Measurements from ENCODE around the gene TEX22.
A peak's percentile ranks its signal among the peaks of the same experiment; 100 is the strongest.

Gene TEX22

GRCh38 chr14:105368910-105369652, 29.3 kb upstream of the TEX22 start:
- H3K9ac ChIP-seq = no peak overlapping the region
- no peak overlapping the region for H3K4me2 ChIP-seq
- H3K9me3 ChIP-seq (replicated peaks in 1 of 11) = no peaks in the 10 kb centered on the region
- H3K27ac ChIP-seq = no peak overlapping the region
- no peak overlapping the region for H3K4me3 ChIP-seq
- H4K20me1 ChIP-seq = peaks cover 7 to 31% (median 16%) of the 10 kb centered on the region in 11 experiments; a peak in 18 of 22 replicates
- H3K36me3 ChIP-seq = peaks cover 0 to 41% (median 17%) of the 10 kb centered on the region in 11 experiments; a peak in 15 of 22 replicates
- no peak for TF ChIP-seq Cebpa-rat (IDR thresholded peaks at IDR 0.05)
- no peaks in the 10 kb centered on the region for H3K27me3 ChIP-seq
- H3K4me1 ChIP-seq = peaks cover 13 to 28% (median 18%) of the 10 kb centered on the region in 10 experiments

- no peak overlapping the region for H3K27ac ChIP-seq
- H3K9me3 ChIP-seq (replicated peaks in 1 of 11) = no peaks in the 10 kb centered on the region
- no peak for TF ChIP-seq Cebpa-rat (IDR thresholded peaks at IDR 0.05)
- H3K4me1 ChIP-seq = peaks cover 7 to 22% (median 12%) of the 10 kb centered on the region in 10 experiments
- no peak overlapping the region for H3K4me2 ChIP-seq
- H4K20me1 ChIP-seq = peaks cover 6 to 28% (median 14%) of the 10 kb centered on the region in 11 experiments; a peak in 18 of 22 replicates
- peaks cover 0 to 41% (median 17%) of the 10 kb centered on the region in 11 experiments; a peak in 15 of 22 replicates for H3K36me3 ChIP-seq
- no peak overlapping the region for H3K4me3 ChIP-seq
- H3K27me3 ChIP-seq = no peaks in the 10 kb centered on the region
- H3K9ac ChIP-seq = no peak overlapping the region
Observed at GRCh38 chr14:105369653-105370040, 28.7 kb upstream of the TEX22 start.

- no peak overlapping the region for H3K9ac ChIP-seq
- H3K27me3 ChIP-seq = no peaks in the 10 kb centered on the region
- H4K20me1 ChIP-seq = peaks cover 0 to 9% (median 0%) of the 10 kb centered on the region in 11 experiments; a peak in 2 of 22 replicates
- TF ChIP-seq Cebpa-rat (IDR thresholded peaks at IDR 0.05) = no peak
- peak overlapping the region in 1 of 11 experiments; percentile 68; a peak in 1 of 22 replicates for H3K4me2 ChIP-seq
- peaks cover 9 to 28% (median 19%) of the 10 kb centered on the region in 10 experiments for H3K4me1 ChIP-seq
- H3K36me3 ChIP-seq = peaks cover 0 to 13% (median 5%) of the 10 kb centered on the region in 11 experiments; a peak in 10 of 22 replicates
- no peaks in the 10 kb centered on the region for H3K9me3 ChIP-seq (replicated peaks in 1 of 11)
- H3K27ac ChIP-seq = no peak overlapping the region
- no peak overlapping the region for H3K4me3 ChIP-seq
Observed at GRCh38 chr14:105374389-105374788, 23.9 kb upstream of the TEX22 start.

- H4K20me1 ChIP-seq = peaks cover 0 to 5% (median 0%) of the 10 kb centered on the region in 11 experiments; a peak in 1 of 22 replicates
- H3K4me1 ChIP-seq = peaks cover 9 to 28% (median 17%) of the 10 kb centered on the region in 10 experiments
- no peaks in the 10 kb centered on the region for H3K27me3 ChIP-seq
- no peak overlapping the region for H3K9ac ChIP-seq
- H3K36me3 ChIP-seq = peaks cover 0 to 13% (median 4%) of the 10 kb centered on the region in 11 experiments; a peak in 6 of 22 replicates
- TF ChIP-seq Cebpa-rat (IDR thresholded peaks at IDR 0.05) = no peak
- no peaks in the 10 kb centered on the region for H3K9me3 ChIP-seq (replicated peaks in 1 of 11)
- no peak overlapping the region for H3K4me3 ChIP-seq
- H3K27ac ChIP-seq = no peak overlapping the region
- H3K4me2 ChIP-seq = peak overlapping the region; percentile 11 to 81 (median 62); a peak in 21 of 22 replicates
Observed at GRCh38 chr14:105375635-105376057, 22.7 kb upstream of the TEX22 start.

GRCh38 chr14:105376521-105377440, 21.6 kb upstream of the TEX22 start:
- Histone ChIP-seq H3K27ac (no peak overlapping the region), H3K27me3 (no peaks in the 10 kb centered on the region), H3K36me3 (peaks cover 0 to 16% (median 6%) of the 10 kb centered on the region in 11 experiments; a peak in 11 of 22 replicates), H3K9ac (no peak overlapping the region), H3K4me1 (peaks cover 9 to 28% (median 17%) of the 10 kb centered on the region in 10 experiments), H3K4me2 (peak overlapping the region in 9 of 11 experiments; percentile 34 to 81 (median 68); a peak in 17 of 22 replicates), H4K20me1 (peaks cover 0 to 11% (median 0%) of the 10 kb centered on the region in 11 experiments; a peak in 1 of 22 replicates), H3K4me3 (no peak overlapping the region), H3K9me3 (replicated peaks in 1 of 11) (no peaks in the 10 kb centered on the region)
- no peak for TF ChIP-seq Cebpa-rat (IDR thresholded peaks at IDR 0.05)

- TF ChIP-seq Cebpa-rat (IDR thresholded peaks at IDR 0.05) = no peak
- H3K9ac ChIP-seq = peak overlapping the region in 1 of 11 experiments; percentile 14; a peak in 1 of 22 replicates
- no peak overlapping the region for H3K27ac ChIP-seq
Observed at GRCh38 chr14:105377555-105378182, 20.7 kb upstream of the TEX22 start.

GRCh38 chr14:105378199-105378598, 20.1 kb upstream of the TEX22 start:
- TF ChIP-seq Cebpa-rat (IDR thresholded peaks at IDR 0.05) = no peak

More at GRCh38 chr14:105377555-105378182, 20.7 kb upstream of the TEX22 start:
- Histone ChIP-seq H3K4me1 (peaks cover 9 to 28% (median 17%) of the 10 kb centered on the region in 10 experiments), H3K27me3 (no peaks in the 10 kb centered on the region), H4K20me1 (peaks cover 0 to 15% (median 0%) of the 10 kb centered on the region in 11 experiments; a peak in 2 of 22 replicates), H3K4me2 (no peak overlapping the region), H3K4me3 (no peak overlapping the region), H3K36me3 (peaks cover 0 to 25% (median 14%) of the 10 kb centered on the region in 11 experiments; a peak in 14 of 22 replicates), H3K9me3 (replicated peaks in 1 of 11) (no peaks in the 10 kb centered on the region)

More at GRCh38 chr14:105378199-105378598, 20.1 kb upstream of the TEX22 start:
- no peaks in the 10 kb centered on the region for H3K9me3 ChIP-seq (replicated peaks in 1 of 11)
- H3K4me1 ChIP-seq = peaks cover 9 to 28% (median 17%) of the 10 kb centered on the region in 10 experiments
- peaks cover 0 to 15% (median 0%) of the 10 kb centered on the region in 11 experiments; a peak in 2 of 22 replicates for H4K20me1 ChIP-seq
- H3K27ac ChIP-seq = no peak overlapping the region
- no peak overlapping the region for H3K4me2 ChIP-seq
- no peak overlapping the region for H3K4me3 ChIP-seq
- no peaks in the 10 kb centered on the region for H3K27me3 ChIP-seq
- peaks cover 0 to 30% (median 19%) of the 10 kb centered on the region in 11 experiments; a peak in 16 of 22 replicates for H3K36me3 ChIP-seq
- H3K9ac ChIP-seq = peak overlapping the region in 2 of 11 experiments; percentile 14 to 55; a peak in 2 of 22 replicates
